IPS DF 4.7 (cell line): ENCODE results near the gene ANXA7.
"Not testable (repeated sequence)": the region's sequence is repeated elsewhere in the genome, so short reads cannot be mapped to it uniquely, and the experiment has no call there.

Experiments used
- DNase-seq: peaks from one replicate; pipeline ENCODE4 v3.0.0-alpha.2; 2013; ENCODE audit warnings: low spot score; ENCODE audit errors: extremely low read depth

ANXA7 gene

DNA sequence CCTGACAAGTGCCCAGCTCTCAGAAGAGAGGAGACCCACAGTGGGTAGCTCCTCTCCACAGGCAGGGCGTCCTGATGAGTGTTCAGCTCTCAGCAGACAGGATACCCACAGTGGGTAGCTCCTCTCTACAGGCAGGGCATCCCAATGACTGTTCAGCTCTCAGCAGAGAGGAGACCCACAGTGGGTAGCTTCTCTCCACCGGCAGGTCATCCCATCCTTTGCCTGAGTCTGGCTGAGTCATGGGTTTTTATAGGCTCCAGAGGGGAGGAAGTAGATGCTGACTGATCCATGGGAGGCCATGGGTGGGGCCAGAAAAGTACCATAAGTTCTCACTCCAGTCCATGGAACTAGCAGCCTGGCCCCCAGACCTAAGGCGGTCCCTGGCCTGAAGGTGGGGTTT lies 73.7 kb downstream of the ANXA7 start:
- no peak for DNase-seq

GRCh38 chr10:73339436-73339835 lies 74.4 kb downstream of the ANXA7 start:
- DNase-seq = no peak

GRCh38 chr10:73338801-73339368 lies 75.0 kb downstream of the ANXA7 start:
- no peak for DNase-seq

- no peak for DNase-seq
Observed at GRCh38 chr10:73333202-73333601, 80.7 kb downstream of the ANXA7 start.

DNA sequence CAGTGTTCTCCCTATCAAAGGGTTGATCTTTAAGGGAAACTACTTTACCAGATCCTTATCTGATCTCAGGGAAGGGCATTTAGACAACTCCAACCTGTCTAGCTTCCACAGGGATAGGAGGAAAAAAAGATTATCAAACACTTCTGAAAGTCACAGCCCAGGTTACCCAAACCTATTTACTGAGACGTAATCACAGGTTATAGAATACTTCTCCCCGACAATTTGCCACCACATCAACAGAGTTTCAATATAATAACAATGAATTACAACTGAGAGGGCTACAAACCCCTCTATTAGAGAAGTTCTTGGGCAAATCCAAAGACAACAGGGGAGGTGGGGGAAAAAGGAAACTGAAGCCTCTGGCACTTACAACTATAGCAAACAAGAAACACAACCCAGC lies 81.5 kb downstream of the ANXA7 start:
- DNase-seq = no peak

DNA sequence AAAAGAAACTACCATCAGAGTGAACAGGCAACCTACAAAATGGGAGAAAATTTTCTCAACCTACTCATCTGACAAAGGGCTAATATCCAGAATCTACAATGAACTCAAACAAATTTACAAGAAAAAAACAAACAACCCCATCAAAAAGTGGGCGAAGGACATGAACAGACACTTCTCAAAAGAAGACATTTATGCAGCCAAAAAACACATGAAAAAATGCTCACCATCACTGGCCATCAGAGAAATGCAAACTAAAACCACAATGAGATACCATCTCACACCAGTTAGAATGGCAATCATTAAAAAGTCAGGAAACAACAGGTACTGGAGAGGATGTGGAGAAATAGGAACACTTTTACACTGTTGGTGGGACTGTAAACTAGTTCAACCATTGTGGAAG lies 85.3 kb downstream of the ANXA7 start:
- DNase-seq = not testable (repeated sequence)

GRCh38 chr10:73325290-73325689 lies 88.6 kb downstream of the ANXA7 start:
- DNase-seq = not testable (repeated sequence)
